GM12865 (cell line): ENCODE results near the gene TEX35.

Experiments used
- DNase-seq: peaks from one replicate; pipeline ENCODE4 v3.0.0; 2010; ENCODE audit warnings: low read depth
- H3K4me3 ChIP-seq: 2 replicates; pipeline ENCODE4 v1.5.1; 2011; ENCODE audit warnings: mild to moderate bottlenecking, low read depth, low read length, control low read depth
- TF ChIP-seq, protein P1 (sequence below): IDR thresholded peaks from 2 replicates; pipeline ENCODE4 v1.5.1; 2011; ENCODE audit warnings: low read length, control low read depth, low read depth, inconsistent platforms; ENCODE audit not compliant: insufficient read depth; ENCODE audit errors: missing control alignments

The TEX35 gene

DNA sequence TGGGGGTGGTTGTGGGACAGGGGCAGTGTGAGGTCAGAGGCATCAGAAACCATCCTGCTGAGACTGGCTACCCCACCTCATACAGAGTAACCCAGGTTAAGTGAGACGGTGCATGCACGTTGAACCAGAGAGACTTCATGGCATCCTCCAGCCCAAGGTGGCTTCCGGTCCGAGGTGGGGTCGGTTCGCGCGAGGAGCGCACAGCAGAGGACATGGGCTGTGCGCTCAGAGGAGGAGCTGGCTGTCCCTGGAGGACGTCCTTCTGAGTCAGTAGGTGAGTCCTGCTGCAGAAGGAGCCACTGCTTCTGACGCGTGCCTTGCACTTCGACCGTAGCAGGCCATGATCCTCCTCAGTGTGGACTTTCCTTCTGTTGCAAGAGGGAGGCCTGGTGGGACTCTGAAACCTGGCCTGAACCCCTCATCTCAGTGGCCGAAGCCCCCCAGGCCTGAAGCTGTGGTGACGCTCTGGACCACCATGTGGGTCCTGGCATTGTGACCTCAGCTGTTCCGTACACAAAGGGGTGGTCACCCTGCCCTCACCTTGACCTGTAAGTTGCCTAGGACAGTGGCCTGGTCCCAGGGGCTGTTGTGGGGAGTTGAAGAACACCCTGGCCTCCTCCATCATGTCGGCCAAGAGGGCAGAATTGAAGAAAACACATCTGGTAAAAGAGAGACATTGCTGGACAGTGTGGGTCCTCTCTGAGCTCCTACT, at the start of gene TEX35:
TEX35 (plus strand) TSS at position 544 of the 712 bp plus-strand sequence; CDS start at position 624, 80 bp downstream.
- H3K4me3 ChIP-seq, result no peak within 1 kb of the TSS
- TF ChIP-seq, protein P1, sequence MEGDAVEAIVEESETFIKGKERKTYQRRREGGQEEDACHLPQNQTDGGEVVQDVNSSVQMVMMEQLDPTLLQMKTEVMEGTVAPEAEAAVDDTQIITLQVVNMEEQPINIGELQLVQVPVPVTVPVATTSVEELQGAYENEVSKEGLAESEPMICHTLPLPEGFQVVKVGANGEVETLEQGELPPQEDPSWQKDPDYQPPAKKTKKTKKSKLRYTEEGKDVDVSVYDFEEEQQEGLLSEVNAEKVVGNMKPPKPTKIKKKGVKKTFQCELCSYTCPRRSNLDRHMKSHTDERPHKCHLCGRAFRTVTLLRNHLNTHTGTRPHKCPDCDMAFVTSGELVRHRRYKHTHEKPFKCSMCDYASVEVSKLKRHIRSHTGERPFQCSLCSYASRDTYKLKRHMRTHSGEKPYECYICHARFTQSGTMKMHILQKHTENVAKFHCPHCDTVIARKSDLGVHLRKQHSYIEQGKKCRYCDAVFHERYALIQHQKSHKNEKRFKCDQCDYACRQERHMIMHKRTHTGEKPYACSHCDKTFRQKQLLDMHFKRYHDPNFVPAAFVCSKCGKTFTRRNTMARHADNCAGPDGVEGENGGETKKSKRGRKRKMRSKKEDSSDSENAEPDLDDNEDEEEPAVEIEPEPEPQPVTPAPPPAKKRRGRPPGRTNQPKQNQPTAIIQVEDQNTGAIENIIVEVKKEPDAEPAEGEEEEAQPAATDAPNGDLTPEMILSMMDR, result no peak
- no peak for DNase-seq

DNA sequence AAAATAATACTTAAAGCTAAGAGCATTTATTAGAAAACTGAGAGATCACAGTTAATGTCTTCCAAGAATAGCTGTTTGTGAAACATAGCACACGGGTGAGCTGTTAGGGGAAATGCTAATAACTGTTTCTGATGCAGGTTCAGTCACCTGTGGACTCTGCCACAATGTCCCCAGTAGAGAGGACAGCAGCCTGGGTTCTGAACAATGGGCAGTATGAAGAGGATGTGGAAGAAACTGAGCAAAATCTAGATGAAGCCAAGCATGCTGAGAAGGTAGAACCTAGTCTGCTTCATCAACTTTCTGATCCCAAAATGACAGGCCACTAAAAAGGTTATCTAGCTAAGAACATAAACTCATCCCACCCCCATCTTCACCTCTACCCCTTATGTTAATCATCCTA, 48.8 kb upstream of the TEX35 start:
- DNase-seq, result no peak
- H3K4me3 ChIP-seq, result no peak overlapping the region
- TF ChIP-seq, protein P1, result no peak

DNA sequence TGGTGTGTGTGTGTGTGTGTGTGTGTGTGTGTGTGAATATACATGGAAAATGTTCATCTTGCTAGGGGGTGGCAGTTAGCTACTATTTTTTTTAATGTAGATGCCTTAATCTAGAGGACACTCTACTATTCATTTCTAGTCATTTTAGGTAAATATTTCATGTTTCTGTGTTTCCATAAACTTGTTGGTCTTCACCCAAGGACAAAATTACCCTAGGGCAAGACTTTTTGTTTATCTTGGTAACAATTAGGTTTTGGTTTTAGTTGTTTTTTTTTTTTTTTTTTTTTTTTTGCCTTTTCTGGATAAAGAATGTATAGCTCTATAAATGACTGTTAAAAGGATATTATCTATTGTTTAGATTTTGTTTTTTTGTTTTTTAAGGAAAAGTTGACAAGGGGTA, 48.3 kb upstream of the TEX35 start:
- no peak for DNase-seq
- H3K4me3 ChIP-seq, result no peak overlapping the region
- TF ChIP-seq, protein P1, result no peak

DNA sequence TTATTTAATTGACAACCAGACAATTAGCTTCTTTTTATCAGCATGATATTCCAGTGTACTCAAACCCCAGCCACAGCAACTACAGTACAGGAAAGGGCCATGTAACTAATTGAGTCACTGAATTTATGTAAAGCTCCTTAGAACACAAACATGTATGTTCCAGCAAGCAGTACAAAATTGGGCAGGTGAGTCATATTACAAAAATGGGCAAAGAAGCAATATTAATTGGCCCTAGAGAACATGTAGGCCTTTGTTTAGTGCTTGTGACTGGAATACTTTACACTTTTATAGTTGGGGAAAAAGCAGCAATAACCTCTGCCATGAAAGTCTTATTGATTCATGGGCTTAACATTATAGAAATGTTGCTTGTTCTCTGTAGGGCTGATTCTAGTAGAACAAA, 47.9 kb upstream of the TEX35 start:
- H3K4me3 ChIP-seq, result no peak overlapping the region
- DNase-seq, result no peak
- TF ChIP-seq, protein P1, result no peak

DNA sequence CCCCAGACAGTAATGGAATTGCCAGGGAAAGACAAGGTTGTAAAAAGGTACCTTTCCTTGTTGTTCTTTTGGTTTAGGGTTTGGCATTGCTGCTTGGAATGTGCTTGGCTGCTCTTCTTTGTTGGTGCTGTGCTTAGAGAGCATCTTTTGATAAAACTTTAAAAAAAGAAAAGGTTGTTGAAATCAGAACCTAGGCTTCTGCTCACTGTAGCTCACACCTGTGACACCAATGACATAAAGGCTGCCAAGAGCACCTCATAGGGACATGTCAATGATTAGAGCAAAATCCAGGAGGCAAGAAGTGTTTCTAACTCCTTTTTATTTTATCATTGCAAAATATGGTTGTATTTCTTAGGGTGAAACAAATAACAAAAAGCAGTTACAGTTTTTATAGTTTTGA, 45.1 kb upstream of the TEX35 start:
- TF ChIP-seq, protein P1, result no peak
- H3K4me3 ChIP-seq, result no peak overlapping the region
- DNase-seq, result no peak

DNA sequence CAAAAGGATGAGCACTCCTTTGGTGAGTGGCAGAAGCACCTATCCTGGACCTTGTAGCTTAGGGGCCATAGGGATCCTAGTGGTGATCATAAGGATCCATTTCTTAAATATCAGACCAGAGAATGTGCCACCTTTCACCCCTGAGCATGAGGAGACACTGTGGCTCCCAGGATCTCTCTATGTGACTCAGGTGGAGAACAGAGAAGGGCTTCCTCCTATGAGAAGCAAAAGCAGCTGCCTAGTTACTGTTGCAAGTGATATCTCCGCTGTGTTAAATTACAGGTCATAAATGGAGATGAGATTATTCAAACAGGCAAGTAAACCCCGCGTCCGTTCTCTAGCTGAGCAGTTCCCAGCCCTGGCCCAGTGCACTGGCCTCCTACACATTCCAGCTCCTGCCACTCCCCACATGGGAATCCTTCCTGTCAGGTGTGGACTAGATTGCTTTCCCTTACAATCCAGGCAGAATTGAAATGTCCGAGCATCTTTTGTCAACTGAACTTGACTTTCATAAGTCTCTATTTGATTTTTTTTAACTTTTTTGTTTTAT, 42.4 kb upstream of the TEX35 start:
- TF ChIP-seq, protein P1, result no peak
- DNase-seq, result no peak
- no peak overlapping the region for H3K4me3 ChIP-seq

DNA sequence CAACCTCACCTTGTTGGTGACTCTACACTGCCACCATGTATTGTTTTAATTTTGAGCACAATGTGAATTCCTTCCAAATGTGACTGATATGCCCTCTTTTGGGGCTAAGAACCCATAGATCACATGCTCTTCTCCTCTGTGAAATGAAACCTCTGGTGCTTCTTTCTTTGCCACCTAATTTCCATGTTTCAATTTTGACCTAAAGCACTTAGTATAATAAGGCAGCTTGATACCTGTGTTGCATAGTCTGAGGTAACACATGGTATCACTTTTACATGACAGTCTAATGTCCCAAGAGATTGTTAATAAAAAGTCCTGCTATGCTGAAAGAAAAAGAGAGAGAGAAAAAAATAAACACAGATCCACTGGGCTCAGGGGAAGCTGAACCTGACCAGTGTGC, 40.4 kb upstream of the TEX35 start:
- no peak overlapping the region for H3K4me3 ChIP-seq
- TF ChIP-seq, protein P1, result no peak
- DNase-seq, result no peak
